Esophagus muscularis mucosa (tissue), 4 donors: ENCODE measurements around the gene MRPL18.

ENCODE experiments used
- CTCF ChIP-seq, 3 experiments: fragments of 200-600 bp in 2 of 3; fragments of 450-650 bp in 1 of 3; sonication (generic) in 2 of 3; IDR thresholded peaks; one replicate each; pipeline ENCODE4 v1.5.1; 2017 to 2019; ENCODE audit warnings: antibody characterized with exemption in 3 of 3, mild to moderate bottlenecking in 2 of 3, moderate library complexity in 1 of 3
- EP300 ChIP-seq: sonication (generic); formaldehyde crosslinking; IDR thresholded peaks from one replicate; pipeline ENCODE4 v1.6.1; 2017; ENCODE audit warnings: antibody characterized with exemption
- POLR2A ChIP-seq: fragments of 450-650 bp; IDR thresholded peaks from one replicate; pipeline ENCODE4 v1.6.1; 2017; ENCODE audit warnings: antibody characterized with exemption, moderate library complexity, mild to moderate bottlenecking, low read depth
- POLR2AphosphoS5 ChIP-seq, 2 donors: sonication (generic); formaldehyde crosslinking; IDR thresholded peaks; one replicate each; pipeline ENCODE4 v1.6.1; 2017; ENCODE audit warnings: antibody characterized with exemption in 2 of 2

DNA sequence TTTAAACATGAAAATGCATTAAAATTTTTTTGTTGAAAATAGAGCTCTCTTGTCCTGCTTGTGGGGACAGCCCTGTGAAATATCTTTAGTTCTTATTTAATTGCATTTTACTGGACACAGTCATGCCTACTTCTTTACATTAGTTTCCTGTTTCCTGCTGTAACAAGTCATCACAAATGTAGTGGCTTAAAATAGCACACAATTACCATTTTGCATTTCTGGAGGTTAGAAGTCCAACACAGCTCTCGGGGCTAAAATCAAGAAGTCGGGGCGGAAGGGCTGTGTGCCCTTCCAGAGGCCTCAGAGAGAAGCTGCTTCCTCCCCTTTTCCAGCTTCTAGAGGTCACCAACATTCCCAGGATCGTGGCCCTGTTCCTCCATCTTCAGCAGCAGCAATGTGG is 39.3 kb downstream of the MRPL18 start:
- TF ChIP-seq CTCF (IDR thresholded peaks at IDR 0.05): no peak
- no peak for TF ChIP-seq POLR2A
- TF ChIP-seq EP300: no peak
- TF ChIP-seq POLR2AphosphoS5 (IDR thresholded peaks at IDR 0.05): no peak
